ENCODE data around the gene KCNK16. TPM values are rescaled to one million over a fixed set of nuclear protein-coding genes. Genes with fewer than 3 reads are reported as not detected.

Gene KCNK16
- total RNA-seq (2022; extraction: Qiagen RNA extraction): not detected in 5 replicates

GRCh38 chr6:39322306-39322850, at the start of gene KCNK16:
TSS of gene KCNK16 (minus strand) at chr6:39322702. CDS start at chr6:39322540, 162 bp downstream.

GRCh38 chr6:39314273-39314795, 8.2 kb downstream of the KCNK16 start, which contains the start of gene KCNK17:
TSS of gene KCNK17 (minus strand) at chr6:39314419. CDS start at chr6:39314320, 99 bp downstream.

Other genes starting within 250 kb of the KCNK16 start
- 5.5 to 6.8 TPM (median 6.2 TPM) in 5 replicates for gene SAYSD1, start 207.5 kb downstream of the KCNK16 start, total RNA-seq (2022; extraction: Qiagen RNA extraction)
- 0.90 to 1.5 TPM (median 1.4 TPM) in 5 replicates for gene KCNK5, start 93.2 kb downstream of the KCNK16 start, total RNA-seq (2022; extraction: Qiagen RNA extraction)
- gene KCNK17, start 8.3 kb downstream of the KCNK16 start, total RNA-seq (2022; extraction: Qiagen RNA extraction): not detected in 5 replicates

Measured in A549 treated with Mapracorat at 1 μM for 4 hours (cell line).